Endothelial cell (in vitro differentiated cells): ENCODE results near the gene PPP1R1A. TPM values are rescaled to one million over a fixed set of nuclear protein-coding genes. Genes with fewer than 3 reads are reported as not detected.
A peak's percentile ranks its signal among the peaks of the same experiment; 100 is the strongest.

ENCODE experiments used
- DNase-seq: peaks from one replicate; pipeline ENCODE4 v3.0.0; 2021; ENCODE audit warnings: low spot score
- H3K27ac Mint-ChIP-seq: one replicate; pipeline ENCODE4 v1.8.0; 2021; ENCODE audit warnings: mixed read lengths, inconsistent platforms; ENCODE audit not compliant: unreplicated experiment
- H3K27me3 Mint-ChIP-seq: one replicate; pipeline ENCODE4 v1.8.0; 2021; ENCODE audit warnings: mild to moderate bottlenecking, moderate library complexity, mixed read lengths, inconsistent platforms; ENCODE audit not compliant: unreplicated experiment
- H3K36me3 Mint-ChIP-seq: one replicate; pipeline ENCODE4 v1.8.0; 2021; ENCODE audit warnings: mild to moderate bottlenecking, low read depth, mixed read lengths, inconsistent platforms; ENCODE audit not compliant: unreplicated experiment
- H3K4me1 Mint-ChIP-seq: one replicate; pipeline ENCODE4 v1.8.0; 2021; ENCODE audit warnings: mild to moderate bottlenecking, mixed read lengths, inconsistent platforms; ENCODE audit not compliant: unreplicated experiment
- H3K4me3 Mint-ChIP-seq: one replicate; pipeline ENCODE4 v1.8.0; 2021; ENCODE audit warnings: mild to moderate bottlenecking, mixed read lengths, inconsistent platforms; ENCODE audit not compliant: unreplicated experiment
- H3K9me3 Mint-ChIP-seq: one replicate; pipeline ENCODE4 v1.8.0; 2021; ENCODE audit warnings: mixed read lengths, inconsistent platforms; ENCODE audit not compliant: unreplicated experiment
- total RNA-seq: library from RNA; stranded (reverse); fragmentation: NEBNext Ultra II Directional; extraction: Animal tissue kit (Norgen Biotek cat#: 25700); gene quantifications from one replicate; pipeline ENCODE4 v1.2.1, GENCODE V29; 2021; ENCODE audit not compliant: unreplicated experiment
- TF ChIP-seq, protein P1 (sequence below): fragments of 200-600 bp; sonication (generic); IDR thresholded peaks from one replicate; pipeline ENCODE4 v1.5.0; 2021; ENCODE audit warnings: antibody characterized with exemption; ENCODE audit not compliant: unreplicated experiment

PPP1R1A gene
- total RNA-seq, 1 donor from 2014 or later: 1.3 TPM

DNA sequence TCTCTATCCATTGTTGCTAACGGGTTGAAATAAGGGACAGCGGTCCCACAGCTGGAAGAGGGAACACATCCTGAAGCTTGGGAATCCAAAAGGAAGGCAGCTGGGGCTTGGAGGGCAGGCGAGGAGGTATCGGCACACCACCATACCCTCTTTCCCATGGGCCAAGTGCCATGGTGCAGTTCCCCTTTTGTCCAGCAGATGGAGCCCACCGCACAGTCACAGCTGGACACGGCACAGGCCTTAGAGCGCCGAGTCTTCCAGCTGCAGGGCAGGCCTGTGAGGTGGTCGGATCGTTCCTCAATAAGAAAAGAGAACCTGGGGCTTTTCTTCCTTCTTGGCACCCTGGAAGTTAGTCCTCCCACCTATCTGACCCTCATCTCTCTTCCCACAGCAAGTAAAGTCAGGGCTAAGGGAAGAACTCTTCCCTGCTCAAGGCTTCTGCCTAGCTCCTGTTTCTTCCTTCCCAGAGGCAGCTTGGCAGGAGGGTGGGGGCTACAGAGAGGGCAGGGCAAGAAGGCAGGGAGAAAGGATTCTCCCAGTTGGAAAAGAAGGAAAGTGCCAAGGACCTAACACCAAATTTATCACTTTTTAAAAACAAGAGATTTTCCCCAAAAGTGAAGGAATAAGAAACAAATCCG, 8.6 kb downstream of the PPP1R1A start:
- no peaks in the 10 kb centered on the region for H3K9me3 Mint-ChIP-seq
- peak; percentile 96 for DNase-seq
- peaks cover 17% of the 10 kb centered on the region for H3K36me3 Mint-ChIP-seq
- TF ChIP-seq, protein P1, sequence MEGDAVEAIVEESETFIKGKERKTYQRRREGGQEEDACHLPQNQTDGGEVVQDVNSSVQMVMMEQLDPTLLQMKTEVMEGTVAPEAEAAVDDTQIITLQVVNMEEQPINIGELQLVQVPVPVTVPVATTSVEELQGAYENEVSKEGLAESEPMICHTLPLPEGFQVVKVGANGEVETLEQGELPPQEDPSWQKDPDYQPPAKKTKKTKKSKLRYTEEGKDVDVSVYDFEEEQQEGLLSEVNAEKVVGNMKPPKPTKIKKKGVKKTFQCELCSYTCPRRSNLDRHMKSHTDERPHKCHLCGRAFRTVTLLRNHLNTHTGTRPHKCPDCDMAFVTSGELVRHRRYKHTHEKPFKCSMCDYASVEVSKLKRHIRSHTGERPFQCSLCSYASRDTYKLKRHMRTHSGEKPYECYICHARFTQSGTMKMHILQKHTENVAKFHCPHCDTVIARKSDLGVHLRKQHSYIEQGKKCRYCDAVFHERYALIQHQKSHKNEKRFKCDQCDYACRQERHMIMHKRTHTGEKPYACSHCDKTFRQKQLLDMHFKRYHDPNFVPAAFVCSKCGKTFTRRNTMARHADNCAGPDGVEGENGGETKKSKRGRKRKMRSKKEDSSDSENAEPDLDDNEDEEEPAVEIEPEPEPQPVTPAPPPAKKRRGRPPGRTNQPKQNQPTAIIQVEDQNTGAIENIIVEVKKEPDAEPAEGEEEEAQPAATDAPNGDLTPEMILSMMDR: peak; percentile 98
- peaks cover 2% of the 10 kb centered on the region for H3K27me3 Mint-ChIP-seq
- H3K4me1 Mint-ChIP-seq: no peaks in the 10 kb centered on the region
- no peak overlapping the region for H3K4me3 Mint-ChIP-seq
- no peak overlapping the region for H3K27ac Mint-ChIP-seq

DNA sequence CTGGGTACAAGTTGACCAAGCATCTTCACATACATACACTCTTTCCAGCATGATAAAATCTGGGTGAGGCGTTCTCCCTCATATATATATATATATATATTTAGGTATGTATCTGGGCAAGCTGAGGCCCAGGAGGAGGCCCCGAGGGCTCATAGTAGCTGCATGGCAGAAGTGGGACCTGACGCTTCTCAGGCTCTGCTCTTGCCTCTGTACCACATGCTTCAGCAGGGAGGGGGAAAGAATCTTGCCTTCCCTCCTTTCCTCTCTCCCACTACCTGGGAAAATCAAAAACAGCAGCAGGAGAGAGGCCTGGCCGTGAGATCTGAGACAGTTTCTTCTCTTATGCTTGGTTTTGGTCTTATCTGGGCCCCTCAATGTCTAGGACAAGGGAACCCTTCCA, 9.2 kb downstream of the PPP1R1A start:
- H3K4me1 Mint-ChIP-seq: no peaks in the 10 kb centered on the region
- no peak overlapping the region for H3K4me3 Mint-ChIP-seq
- H3K9me3 Mint-ChIP-seq: no peaks in the 10 kb centered on the region
- H3K27me3 Mint-ChIP-seq: peaks cover 2% of the 10 kb centered on the region
- peaks cover 17% of the 10 kb centered on the region for H3K36me3 Mint-ChIP-seq
- H3K27ac Mint-ChIP-seq: no peak overlapping the region
- TF ChIP-seq, protein P1: no peak
- no peak for DNase-seq

DNA sequence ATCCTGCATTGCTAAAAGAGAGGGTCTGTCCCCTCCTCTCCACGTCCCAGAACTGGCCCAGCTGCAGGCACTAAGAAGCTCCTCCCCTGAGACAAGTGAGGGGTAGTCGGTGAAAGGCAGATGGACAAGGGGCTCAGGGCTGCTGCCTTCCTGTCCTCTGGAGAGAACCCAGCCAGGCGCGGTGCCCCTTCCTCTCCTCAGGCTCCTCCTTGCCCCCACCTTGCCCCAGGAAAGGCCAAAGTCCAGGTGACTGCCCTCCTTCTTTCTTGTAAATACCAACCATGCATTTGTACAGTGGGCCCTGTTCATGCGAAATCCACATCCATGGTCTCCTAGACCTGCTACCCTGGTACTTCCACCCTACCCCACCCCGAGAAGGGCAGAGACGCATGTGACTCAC, 9.7 kb downstream of the PPP1R1A start:
- Mint-ChIP-seq H3K9me3 (no peaks in the 10 kb centered on the region), H3K36me3 (peaks cover 17% of the 10 kb centered on the region), H3K4me3 (no peak overlapping the region), H3K27ac (no peak overlapping the region), H3K27me3 (peaks cover 2% of the 10 kb centered on the region), H3K4me1 (no peaks in the 10 kb centered on the region)
- TF ChIP-seq, protein P1: no peak
- DNase-seq: no peak

DNA sequence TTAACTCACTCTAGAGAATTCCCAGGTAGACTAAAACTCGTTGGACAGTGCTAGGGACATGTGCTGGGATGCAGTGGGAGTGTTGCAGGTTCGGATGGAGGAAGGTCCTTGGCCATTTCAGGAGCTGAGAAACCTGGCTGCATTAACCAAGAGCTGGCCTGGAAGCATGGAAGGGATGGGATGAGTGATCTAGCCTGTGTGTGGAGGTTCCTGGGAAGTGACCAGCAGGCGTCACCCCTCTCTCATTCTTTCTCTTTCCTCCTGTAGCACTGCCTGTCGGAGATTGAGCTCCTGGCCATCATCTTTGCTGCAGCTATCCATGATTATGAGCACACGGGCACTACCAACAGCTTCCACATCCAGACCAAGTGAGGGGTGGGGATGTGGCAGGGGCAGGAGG, 15.6 kb downstream of the PPP1R1A start:
- H3K27ac Mint-ChIP-seq: no peak overlapping the region
- H3K4me1 Mint-ChIP-seq: peaks cover 3% of the 10 kb centered on the region
- DNase-seq: no peak
- no peak overlapping the region for H3K4me3 Mint-ChIP-seq
- H3K36me3 Mint-ChIP-seq: peaks cover 32% of the 10 kb centered on the region
- H3K27me3 Mint-ChIP-seq: peaks cover 9% of the 10 kb centered on the region
- TF ChIP-seq, protein P1: no peak
- H3K9me3 Mint-ChIP-seq: no peaks in the 10 kb centered on the region
